Endodermal cell (in vitro differentiated cells): ENCODE measurements around the gene LYRM4. TPM values are rescaled to one million over a fixed set of nuclear protein-coding genes. Genes with fewer than 3 reads are reported as not detected.

Experiments
- DNase-seq: peaks from one replicate; pipeline ENCODE4 v3.0.0-alpha.2; 2017
- H3K27ac ChIP-seq: 2 replicates; pipeline ENCODE4 v1.5.1; 2013; ENCODE audit warnings: mild to moderate bottlenecking, low read depth, low read length, moderate library complexity
- H3K27me3 ChIP-seq: 2 replicates; pipeline ENCODE4 v1.6.1; 2013; ENCODE audit warnings: mild to moderate bottlenecking, low read length, moderate library complexity; ENCODE audit not compliant: insufficient read depth, control insufficient read depth, poor library complexity, severe bottlenecking
- H3K36me3 ChIP-seq: 2 replicates; pipeline ENCODE4 v1.7.0; 2013; ENCODE audit warnings: mild to moderate bottlenecking, low read length, moderate library complexity; ENCODE audit not compliant: control insufficient read depth, insufficient read depth
- H3K4me1 ChIP-seq: one replicate; pipeline ENCODE4 v1.7.0; 2013; ENCODE audit warnings: low read length; ENCODE audit not compliant: control insufficient read depth, insufficient read depth
- H3K4me3 ChIP-seq: 2 replicates; pipeline ENCODE4 v1.5.1; 2013; ENCODE audit warnings: mild to moderate bottlenecking, low read length, moderate library complexity
- H3K9ac ChIP-seq: 2 replicates; pipeline ENCODE4 v1.6.1; 2013; ENCODE audit warnings: mild to moderate bottlenecking, low read length, moderate library complexity; ENCODE audit not compliant: poor library complexity, severe bottlenecking; ENCODE audit errors: extremely low read depth
- H3K9me3 ChIP-seq: 2 replicates; pipeline ENCODE4 v1.6.1; 2013; ENCODE audit warnings: mild to moderate bottlenecking, low read length, moderate library complexity; ENCODE audit not compliant: control insufficient read depth
- H3K27ac Mint-ChIP-seq: 2 replicates; pipeline ENCODE4 v1.8.0; 2020; ENCODE audit warnings: mixed read lengths
- H3K27me3 Mint-ChIP-seq: 2 replicates; pipeline ENCODE4 v1.8.0; 2021; ENCODE audit warnings: mild to moderate bottlenecking, mixed read lengths; ENCODE audit not compliant: insufficient read depth
- H3K36me3 Mint-ChIP-seq: 2 replicates; pipeline ENCODE4 v1.8.0; 2020; ENCODE audit warnings: low read depth, mixed read lengths
- H3K4me1 Mint-ChIP-seq: 2 replicates; pipeline ENCODE4 v1.8.0; 2020; ENCODE audit warnings: mixed read lengths
- H3K4me3 Mint-ChIP-seq: 2 replicates; pipeline ENCODE4 v1.8.0; 2020; ENCODE audit warnings: mild to moderate bottlenecking, moderate library complexity, mixed read lengths
- H3K9me3 Mint-ChIP-seq: 2 replicates; pipeline ENCODE4 v1.8.0; 2020; ENCODE audit warnings: mild to moderate bottlenecking, mixed read lengths
- WGBS, 2 experiments: methylation state at CpG; one replicate each; pipeline versions ENCODE4 v1.1.5 to v1.1.7; 2013; ENCODE audit warnings: missing lambda C conversion rate in 2 of 2, mixed read lengths in 1 of 2; ENCODE audit not compliant: insufficient coverage in 1 of 2, insufficient read length in 1 of 2; 5-methylcytosine and 5-hydroxymethylcytosine counted together
- total RNA-seq, 2 donors: library from RNA; stranded (reverse); fragmentation: NEBNext Ultra II Directional in 1 of 2; extraction: Animal tissue kit (Norgen Biotek cat#: 25700) in 1 of 2; gene quantifications; 2 replicates in 1 of 2; 3 replicates in 1 of 2; pipeline ENCODE4 v1.2.1, GENCODE V29; 2021
- TF ChIP-seq, protein P1 (sequence below): fragments of 200-600 bp; sonication (generic); conservative IDR thresholded peaks from 2 replicates; pipeline ENCODE4 v1.5.0; 2021; ENCODE audit warnings: antibody characterized with exemption, mild to moderate bottlenecking

The LYRM4 gene
- total RNA-seq, 2 donors from 2014 or later = 32.1 to 44.3 TPM

DNA sequence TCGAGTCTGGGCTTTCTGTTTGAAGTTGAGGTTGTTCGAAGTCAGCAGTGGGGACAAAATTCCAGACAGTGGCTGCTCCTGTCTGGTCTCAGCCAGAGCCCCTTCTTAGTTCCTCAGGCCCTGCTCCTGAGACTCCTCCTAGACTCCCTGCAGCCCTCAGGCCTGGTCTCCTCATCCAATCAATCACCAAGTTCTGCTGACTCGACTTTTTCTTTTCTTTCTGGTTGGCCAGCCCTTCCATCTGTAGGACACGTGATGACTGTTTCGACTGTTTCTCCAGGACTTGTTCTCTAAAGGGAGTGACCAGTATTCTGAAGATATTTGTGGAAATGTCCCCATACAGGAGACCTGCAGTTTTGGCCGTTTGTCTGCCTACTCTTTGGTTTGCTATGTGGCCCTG lies 156.1 kb downstream of the LYRM4 start:
- 89 to 100% methylated on average over 1 to 6 of the region's 6 CpGs for WGBS, 2 experiments
- TF ChIP-seq, protein P1, sequence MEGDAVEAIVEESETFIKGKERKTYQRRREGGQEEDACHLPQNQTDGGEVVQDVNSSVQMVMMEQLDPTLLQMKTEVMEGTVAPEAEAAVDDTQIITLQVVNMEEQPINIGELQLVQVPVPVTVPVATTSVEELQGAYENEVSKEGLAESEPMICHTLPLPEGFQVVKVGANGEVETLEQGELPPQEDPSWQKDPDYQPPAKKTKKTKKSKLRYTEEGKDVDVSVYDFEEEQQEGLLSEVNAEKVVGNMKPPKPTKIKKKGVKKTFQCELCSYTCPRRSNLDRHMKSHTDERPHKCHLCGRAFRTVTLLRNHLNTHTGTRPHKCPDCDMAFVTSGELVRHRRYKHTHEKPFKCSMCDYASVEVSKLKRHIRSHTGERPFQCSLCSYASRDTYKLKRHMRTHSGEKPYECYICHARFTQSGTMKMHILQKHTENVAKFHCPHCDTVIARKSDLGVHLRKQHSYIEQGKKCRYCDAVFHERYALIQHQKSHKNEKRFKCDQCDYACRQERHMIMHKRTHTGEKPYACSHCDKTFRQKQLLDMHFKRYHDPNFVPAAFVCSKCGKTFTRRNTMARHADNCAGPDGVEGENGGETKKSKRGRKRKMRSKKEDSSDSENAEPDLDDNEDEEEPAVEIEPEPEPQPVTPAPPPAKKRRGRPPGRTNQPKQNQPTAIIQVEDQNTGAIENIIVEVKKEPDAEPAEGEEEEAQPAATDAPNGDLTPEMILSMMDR = no peak

DNA sequence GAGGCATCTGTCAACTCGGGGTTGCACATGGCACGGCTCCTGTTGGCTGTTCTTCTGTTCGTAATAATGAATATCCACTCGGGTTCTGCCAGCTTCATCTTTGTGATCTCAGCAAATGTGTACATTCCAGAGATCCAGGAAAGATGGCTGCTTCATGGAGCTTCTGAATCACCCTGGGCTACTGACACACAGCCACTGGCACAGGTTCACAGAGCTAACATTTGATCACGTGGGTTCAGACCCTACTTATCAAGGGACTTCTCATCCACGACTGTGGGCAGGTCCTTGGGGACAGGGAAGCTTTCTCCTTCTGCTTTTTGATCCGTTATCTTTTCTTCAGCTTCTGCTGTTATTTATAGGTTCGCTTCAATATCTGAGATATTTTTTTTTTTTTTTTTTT lies 157.5 kb downstream of the LYRM4 start:
- WGBS, 2 experiments = 88 to 94% methylated on average over 4 to 8 of the region's 8 CpGs
- H3K27ac ChIP-seq = no peak overlapping the region

More for the DNA sequence above, 156.1 kb downstream of the LYRM4 start:
- Histone ChIP-seq H3K27ac (no peak overlapping the region), H3K4me1 (no peaks in the 10 kb centered on the region), H3K9me3 (no peaks in the 10 kb centered on the region), H3K9ac (no peak overlapping the region), H3K4me3 (no peak overlapping the region), H3K36me3 (no peaks in the 10 kb centered on the region), H3K27me3 (no peaks in the 10 kb centered on the region)
- Mint-ChIP-seq H3K27me3 (peaks cover 3% of the 10 kb centered on the region), H3K4me3 (no peak overlapping the region), H3K27ac (no peak overlapping the region), H3K9me3 (no peaks in the 10 kb centered on the region), H3K4me1 (peaks cover 8% of the 10 kb centered on the region), H3K36me3 (no peaks in the 10 kb centered on the region)
- no peak for DNase-seq

DNA sequence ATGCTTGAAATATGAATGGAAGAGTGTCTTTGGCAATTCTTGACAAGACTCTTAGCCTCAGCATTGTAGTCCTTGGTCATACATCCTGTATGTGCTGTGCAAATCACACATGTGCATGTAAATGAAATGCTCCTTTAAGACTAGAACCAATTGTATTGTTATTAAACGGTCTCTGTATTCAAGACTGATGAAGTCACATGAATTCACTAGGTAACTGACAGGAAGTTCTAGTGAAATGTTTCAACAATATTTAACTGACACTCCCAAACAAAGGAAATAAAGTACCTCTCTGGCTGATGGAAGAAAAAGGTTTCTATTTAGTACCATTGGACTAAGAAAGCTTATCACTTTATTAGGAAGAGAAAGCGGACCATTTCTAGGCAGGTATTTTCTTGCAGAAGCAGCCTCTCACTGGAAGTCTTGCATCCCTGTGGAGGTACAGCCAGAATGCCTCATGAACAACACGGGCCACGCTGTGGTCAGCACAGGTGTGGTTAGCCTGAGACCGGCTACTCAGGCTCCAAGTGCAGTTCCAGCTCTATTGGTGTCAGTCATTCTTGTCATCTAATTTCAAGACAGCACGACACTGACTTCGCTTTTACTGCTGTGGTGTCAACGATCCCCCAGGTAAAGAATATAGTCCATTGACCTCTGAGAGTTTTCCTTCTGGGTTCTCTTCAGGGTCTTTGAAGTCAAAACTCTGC lies 158.3 kb downstream of the LYRM4 start:
- Histone ChIP-seq H3K27me3 (no peaks in the 10 kb centered on the region), H3K9me3 (no peaks in the 10 kb centered on the region), H3K36me3 (no peaks in the 10 kb centered on the region), H3K4me1 (no peaks in the 10 kb centered on the region), H3K4me3 (no peak overlapping the region), H3K27ac (no peak overlapping the region), H3K9ac (no peak overlapping the region)
- 93 to 97% methylated on average over 8 of the region's 8 CpGs for WGBS, 2 experiments
- TF ChIP-seq, protein P1 = no peak
- Mint-ChIP-seq H3K9me3 (no peaks in the 10 kb centered on the region), H3K4me3 (no peak overlapping the region), H3K4me1 (peaks cover 8% of the 10 kb centered on the region), H3K27ac (no peak overlapping the region), H3K36me3 (no peaks in the 10 kb centered on the region), H3K27me3 (peaks cover 5% of the 10 kb centered on the region)
- no peak for DNase-seq

More for the DNA sequence above, 157.5 kb downstream of the LYRM4 start:
- Histone ChIP-seq H3K9ac (no peak overlapping the region), H3K4me3 (no peak overlapping the region), H3K27me3 (no peaks in the 10 kb centered on the region), H3K36me3 (no peaks in the 10 kb centered on the region), H3K9me3 (no peaks in the 10 kb centered on the region), H3K4me1 (no peaks in the 10 kb centered on the region)
- Mint-ChIP-seq H3K36me3 (no peaks in the 10 kb centered on the region), H3K4me3 (no peak overlapping the region), H3K27ac (no peak overlapping the region), H3K27me3 (peaks cover 3% of the 10 kb centered on the region), H3K9me3 (no peaks in the 10 kb centered on the region), H3K4me1 (peaks cover 8% of the 10 kb centered on the region)
- TF ChIP-seq, protein P1 = no peak
- no peak for DNase-seq
